GM12864 (cell line): ENCODE results near the gene AGL.
"Not testable (repeated sequence)": the region's sequence is repeated elsewhere in the genome, so short reads cannot be mapped to it uniquely, and the experiment has no call there.

Experiments used
- DNase-seq: peaks from one replicate; pipeline ENCODE4 v3.0.0-alpha.2; 2011; ENCODE audit warnings: low read depth
- H3K4me3 ChIP-seq: 2 replicates; pipeline ENCODE4 v1.5.1; 2011; ENCODE audit warnings: mild to moderate bottlenecking, low read depth, low read length, control low read depth
- TF ChIP-seq, protein P1 (sequence below): IDR thresholded peaks from 2 replicates; pipeline ENCODE4 v1.5.1; 2011; ENCODE audit warnings: low read depth, mild to moderate bottlenecking, moderate library complexity, low read length, control low read depth, inconsistent platforms; ENCODE audit errors: missing control alignments

Gene AGL

DNA sequence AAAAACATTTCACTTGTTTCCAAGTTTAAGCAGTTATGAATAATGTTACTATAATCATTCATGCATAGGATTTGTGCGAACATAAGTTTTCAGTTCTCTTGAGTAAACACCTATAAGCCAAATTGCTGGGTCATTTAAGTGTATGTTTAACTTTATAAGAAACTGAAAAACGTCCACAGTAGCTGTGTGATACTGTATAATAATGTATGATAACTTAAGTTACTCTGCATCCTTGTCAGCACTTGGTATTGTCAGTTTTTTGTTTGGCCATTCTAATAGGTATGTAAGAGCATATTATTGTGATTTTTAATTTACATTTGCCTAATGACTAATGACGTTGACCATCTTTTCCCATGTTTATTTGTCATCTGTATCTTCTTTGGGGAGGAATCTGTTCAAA lies 105.2 kb downstream of the AGL start:
- TF ChIP-seq, protein P1, sequence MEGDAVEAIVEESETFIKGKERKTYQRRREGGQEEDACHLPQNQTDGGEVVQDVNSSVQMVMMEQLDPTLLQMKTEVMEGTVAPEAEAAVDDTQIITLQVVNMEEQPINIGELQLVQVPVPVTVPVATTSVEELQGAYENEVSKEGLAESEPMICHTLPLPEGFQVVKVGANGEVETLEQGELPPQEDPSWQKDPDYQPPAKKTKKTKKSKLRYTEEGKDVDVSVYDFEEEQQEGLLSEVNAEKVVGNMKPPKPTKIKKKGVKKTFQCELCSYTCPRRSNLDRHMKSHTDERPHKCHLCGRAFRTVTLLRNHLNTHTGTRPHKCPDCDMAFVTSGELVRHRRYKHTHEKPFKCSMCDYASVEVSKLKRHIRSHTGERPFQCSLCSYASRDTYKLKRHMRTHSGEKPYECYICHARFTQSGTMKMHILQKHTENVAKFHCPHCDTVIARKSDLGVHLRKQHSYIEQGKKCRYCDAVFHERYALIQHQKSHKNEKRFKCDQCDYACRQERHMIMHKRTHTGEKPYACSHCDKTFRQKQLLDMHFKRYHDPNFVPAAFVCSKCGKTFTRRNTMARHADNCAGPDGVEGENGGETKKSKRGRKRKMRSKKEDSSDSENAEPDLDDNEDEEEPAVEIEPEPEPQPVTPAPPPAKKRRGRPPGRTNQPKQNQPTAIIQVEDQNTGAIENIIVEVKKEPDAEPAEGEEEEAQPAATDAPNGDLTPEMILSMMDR: no peak
- no peak for DNase-seq
- H3K4me3 ChIP-seq: no peak overlapping the region

DNA sequence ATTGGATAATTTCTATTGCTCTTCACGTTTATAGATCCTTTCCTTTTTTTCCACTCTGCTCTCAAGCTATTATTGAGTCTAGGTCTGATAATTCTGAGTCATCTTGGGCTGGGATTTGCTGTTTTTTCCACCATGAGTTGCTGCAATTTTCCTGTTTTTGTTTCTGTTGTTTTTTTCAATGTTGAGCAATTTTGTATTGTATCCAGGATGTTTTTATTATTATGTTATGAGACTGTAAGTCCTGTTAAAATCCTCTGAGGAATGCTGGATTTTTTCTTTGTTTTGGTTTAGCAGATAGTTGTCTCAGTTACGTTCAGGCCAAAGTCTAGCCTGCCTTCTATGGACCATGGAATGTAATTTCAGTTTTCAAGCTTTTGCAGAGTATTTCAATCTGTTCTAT lies 106.6 kb downstream of the AGL start:
- H3K4me3 ChIP-seq: no peak overlapping the region
- no peak for DNase-seq
- TF ChIP-seq, protein P1: no peak

DNA sequence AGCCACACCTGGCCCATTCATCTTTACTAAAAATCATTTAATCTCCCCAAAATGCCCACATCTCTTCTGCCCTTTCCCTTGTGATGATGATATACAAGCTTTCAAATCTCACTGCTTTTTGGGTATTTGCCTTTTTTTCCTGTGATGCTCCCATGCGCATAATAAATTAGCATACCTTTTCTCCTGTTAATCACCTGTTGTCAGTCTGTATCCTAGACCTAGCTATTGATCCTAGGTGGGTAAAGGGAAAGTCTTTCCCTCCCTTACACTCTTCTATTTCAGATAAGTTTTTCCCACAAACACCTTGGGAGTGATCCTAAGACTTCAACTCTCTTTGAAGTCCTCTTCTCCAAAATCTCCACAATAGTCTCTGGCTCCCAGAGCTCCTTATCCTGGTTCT lies 107.7 kb downstream of the AGL start:
- TF ChIP-seq, protein P1: no peak
- DNase-seq: no peak
- no peak overlapping the region for H3K4me3 ChIP-seq

DNA sequence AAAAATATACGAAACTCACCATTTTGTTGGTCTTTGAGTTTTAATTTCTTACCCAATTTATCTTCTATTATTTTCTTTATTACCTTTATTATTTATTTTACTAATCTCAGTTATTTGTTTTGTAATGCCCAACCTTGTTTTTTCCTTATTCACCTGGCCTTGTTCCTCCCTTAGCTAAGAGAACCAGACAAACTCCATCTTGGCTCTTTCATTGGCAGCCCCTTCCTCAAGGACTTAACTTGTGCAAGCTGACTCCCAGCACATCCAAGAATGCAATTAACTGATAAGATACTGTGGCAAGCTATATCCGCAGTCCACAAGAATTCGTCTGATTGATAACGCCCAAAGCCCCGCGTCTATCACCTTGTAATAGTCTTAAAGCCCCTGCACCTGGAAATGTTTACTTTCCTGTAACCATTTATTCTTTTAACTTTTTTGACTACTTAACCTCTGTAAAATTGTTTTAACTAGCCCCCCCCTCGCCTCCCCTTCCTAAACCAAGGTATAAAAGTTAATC lies 109.1 kb downstream of the AGL start:
- H3K4me3 ChIP-seq, DNase-seq: not testable (repeated sequence)

DNA sequence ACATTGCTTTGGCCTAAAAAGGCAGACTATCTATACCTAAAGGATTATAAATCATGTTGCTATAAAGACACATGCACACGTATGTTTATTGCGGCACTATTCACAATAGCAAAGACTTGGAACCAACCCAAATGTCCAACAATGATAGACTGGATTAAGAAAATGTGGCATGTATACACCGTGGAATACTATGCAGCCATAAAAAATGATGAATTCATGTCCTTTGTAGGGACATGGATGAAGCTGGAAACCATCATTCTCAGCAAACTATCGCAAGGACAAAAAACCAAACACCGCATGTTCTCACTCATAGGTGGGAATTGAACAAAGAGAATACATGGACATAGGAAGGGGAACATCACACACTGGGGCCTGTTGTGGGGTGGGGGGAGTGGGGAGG lies 110.1 kb downstream of the AGL start:
- H3K4me3 ChIP-seq, DNase-seq: not testable (repeated sequence)

DNA sequence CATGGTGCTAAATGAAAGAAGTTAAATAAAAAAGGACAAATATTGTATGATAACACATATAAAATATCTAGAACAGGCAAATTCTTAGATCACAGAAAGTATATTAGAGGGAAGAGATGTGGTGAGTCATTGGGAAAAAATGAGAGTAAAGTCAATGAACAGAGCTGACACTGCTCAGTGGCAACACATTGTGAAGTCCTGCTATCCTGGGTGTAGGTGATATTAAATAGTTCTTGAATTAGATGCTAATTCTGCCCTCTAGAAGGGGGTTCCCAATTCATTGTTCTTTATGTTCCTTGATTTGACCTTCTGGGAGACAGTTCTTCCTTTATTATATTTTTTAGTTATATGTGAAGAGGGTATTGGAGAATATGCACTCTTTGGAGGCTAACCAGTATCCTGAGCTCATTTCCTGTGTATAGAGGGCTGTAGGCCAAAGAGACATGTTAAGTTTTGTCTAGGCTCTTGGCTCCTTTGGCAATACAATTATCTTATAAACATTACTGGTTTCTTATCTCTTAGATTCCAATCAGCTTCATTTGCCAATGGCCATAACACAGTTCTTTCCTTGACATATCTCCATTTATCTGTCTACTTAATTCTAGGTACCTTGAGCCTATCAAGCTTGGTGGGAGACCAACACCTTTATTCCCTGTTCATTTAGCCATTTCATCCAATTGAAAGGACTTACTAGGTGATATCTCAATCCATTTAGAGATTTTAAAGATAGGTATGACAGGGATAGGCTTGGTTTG lies 113.1 kb downstream of the AGL start:
- no peak overlapping the region for H3K4me3 ChIP-seq
- DNase-seq: no peak
- TF ChIP-seq, protein P1: no peak

DNA sequence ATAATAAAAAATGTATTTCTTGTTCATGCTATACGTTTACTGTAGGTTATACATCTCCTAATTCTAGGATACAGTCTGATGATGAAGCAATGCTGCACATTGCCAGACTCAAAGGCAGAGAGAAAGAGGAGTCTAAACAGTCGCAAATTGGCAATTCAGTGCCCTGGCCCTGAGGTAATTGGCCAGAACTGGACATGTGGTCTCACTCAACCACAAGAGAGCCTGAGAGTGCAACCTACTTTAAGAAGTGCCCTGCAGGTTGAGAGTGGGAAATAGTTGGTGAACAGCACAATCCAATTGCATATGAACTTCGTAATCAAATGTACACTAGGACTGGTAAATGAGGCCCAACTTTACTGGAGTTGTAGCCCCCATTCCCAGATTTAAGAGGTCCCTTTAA lies 114.6 kb downstream of the AGL start:
- TF ChIP-seq, protein P1: no peak
- DNase-seq: no peak
- no peak overlapping the region for H3K4me3 ChIP-seq

DNA sequence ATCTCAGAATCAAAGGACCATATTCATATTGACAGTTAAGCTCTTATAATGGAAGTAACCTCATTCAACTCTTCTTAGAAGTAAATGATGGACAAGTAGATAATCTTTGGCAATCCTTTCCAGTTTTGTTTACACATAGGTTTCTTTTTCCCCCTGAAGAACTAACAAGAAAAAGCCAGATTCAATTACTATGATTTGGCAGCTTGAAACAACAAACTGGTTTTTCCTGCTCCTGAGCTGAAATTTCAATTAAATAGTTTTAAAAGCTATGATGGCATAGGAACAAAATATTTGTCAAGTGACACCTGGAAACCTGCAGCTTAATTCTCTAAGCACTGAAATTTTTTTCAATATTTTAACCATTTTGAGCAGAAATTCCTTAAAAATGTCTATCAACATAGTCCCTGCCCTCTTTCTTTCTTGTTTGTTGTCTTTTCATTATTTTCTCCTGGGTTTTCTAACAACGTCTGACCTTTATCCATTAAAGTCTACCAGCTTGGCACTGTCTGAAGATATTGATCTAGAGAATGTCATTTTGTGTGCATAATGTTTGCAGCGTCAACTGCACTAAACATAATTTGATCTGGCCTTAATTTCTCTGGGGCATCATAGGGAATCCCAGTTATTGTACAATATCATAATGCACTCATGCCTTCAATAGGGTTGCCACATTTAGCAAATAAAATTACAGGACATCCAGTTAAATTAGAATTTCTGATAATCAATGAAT lies 115.7 kb downstream of the AGL start:
- no peak for DNase-seq
- TF ChIP-seq, protein P1: no peak

More for the DNA sequence above, 115.7 kb downstream of the AGL start:
- H3K4me3 ChIP-seq: no peak overlapping the region
